ENCODE results near the gene SFTPD.

DNA sequence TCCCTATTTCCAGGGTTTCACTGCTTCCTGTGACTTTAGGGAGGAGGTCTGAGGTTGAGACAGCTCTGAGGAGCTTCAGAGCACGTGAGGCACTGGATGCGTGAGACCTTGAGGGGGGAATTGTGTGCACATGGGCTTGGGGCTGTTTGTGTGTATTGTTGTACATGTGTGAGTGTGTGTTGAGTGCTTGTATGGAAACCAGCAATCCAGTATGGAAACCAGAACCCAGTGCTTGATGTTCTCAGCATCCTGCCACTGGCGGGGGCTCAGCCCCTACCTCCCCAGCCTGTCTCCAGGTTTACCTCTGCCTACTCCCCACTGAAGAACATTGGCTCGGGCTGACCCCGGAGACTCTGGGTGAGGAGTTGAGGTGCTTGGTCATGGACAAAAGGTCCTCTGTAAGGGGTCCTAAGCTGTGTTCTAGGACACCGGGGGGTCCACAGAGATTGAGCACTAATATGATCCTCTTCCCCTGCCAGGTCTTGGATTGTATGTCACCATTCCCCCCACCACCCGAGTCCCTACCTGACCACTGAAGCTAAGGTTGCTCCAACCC lies 20.8 kb downstream of the SFTPD start:
- no peak for TF ChIP-seq SPI1 (IDR thresholded peaks at IDR 0.05; ENCODE audit: borderline replicate concordance, low read depth)
- TF ChIP-seq, protein P1, sequence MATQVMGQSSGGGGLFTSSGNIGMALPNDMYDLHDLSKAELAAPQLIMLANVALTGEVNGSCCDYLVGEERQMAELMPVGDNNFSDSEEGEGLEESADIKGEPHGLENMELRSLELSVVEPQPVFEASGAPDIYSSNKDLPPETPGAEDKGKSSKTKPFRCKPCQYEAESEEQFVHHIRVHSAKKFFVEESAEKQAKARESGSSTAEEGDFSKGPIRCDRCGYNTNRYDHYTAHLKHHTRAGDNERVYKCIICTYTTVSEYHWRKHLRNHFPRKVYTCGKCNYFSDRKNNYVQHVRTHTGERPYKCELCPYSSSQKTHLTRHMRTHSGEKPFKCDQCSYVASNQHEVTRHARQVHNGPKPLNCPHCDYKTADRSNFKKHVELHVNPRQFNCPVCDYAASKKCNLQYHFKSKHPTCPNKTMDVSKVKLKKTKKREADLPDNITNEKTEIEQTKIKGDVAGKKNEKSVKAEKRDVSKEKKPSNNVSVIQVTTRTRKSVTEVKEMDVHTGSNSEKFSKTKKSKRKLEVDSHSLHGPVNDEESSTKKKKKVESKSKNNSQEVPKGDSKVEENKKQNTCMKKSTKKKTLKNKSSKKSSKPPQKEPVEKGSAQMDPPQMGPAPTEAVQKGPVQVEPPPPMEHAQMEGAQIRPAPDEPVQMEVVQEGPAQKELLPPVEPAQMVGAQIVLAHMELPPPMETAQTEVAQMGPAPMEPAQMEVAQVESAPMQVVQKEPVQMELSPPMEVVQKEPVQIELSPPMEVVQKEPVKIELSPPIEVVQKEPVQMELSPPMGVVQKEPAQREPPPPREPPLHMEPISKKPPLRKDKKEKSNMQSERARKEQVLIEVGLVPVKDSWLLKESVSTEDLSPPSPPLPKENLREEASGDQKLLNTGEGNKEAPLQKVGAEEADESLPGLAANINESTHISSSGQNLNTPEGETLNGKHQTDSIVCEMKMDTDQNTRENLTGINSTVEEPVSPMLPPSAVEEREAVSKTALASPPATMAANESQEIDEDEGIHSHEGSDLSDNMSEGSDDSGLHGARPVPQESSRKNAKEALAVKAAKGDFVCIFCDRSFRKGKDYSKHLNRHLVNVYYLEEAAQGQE (IDR thresholded peaks at IDR 0.05; ENCODE audit: insufficient replicate concordance, low read depth): no peak
- TF ChIP-seq, protein P2, sequence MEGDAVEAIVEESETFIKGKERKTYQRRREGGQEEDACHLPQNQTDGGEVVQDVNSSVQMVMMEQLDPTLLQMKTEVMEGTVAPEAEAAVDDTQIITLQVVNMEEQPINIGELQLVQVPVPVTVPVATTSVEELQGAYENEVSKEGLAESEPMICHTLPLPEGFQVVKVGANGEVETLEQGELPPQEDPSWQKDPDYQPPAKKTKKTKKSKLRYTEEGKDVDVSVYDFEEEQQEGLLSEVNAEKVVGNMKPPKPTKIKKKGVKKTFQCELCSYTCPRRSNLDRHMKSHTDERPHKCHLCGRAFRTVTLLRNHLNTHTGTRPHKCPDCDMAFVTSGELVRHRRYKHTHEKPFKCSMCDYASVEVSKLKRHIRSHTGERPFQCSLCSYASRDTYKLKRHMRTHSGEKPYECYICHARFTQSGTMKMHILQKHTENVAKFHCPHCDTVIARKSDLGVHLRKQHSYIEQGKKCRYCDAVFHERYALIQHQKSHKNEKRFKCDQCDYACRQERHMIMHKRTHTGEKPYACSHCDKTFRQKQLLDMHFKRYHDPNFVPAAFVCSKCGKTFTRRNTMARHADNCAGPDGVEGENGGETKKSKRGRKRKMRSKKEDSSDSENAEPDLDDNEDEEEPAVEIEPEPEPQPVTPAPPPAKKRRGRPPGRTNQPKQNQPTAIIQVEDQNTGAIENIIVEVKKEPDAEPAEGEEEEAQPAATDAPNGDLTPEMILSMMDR (IDR thresholded peaks at IDR 0.05; ENCODE audit: insufficient read depth, low read length): no peak
- no peak for TF ChIP-seq POLR2AphosphoS5 (IDR thresholded peaks at IDR 0.05; ENCODE audit: low read depth)
- no peak for TF ChIP-seq GABPA (IDR thresholded peaks at IDR 0.05; ENCODE audit: low read depth)

Measured in HL-60 (cell line).